CD4-positive, alpha-beta memory T cell (primary cell): Measurements from ENCODE around the gene LTO1. TPM values are rescaled to one million over a fixed set of nuclear protein-coding genes. Genes with fewer than 3 reads are reported as not detected.
A peak's percentile ranks its signal among the peaks of the same experiment; 100 is the strongest.

Experiments used
- CTCF ChIA-PET: fragments of 350-600 bp; sonication (Branson Sonifier 250); formaldehyde crosslinking; loops from one replicate; lab custom pipeline; 2021; ENCODE audit warnings: inconsistent platforms; ENCODE audit not compliant: partially characterized antibody; lab: Charles Lee
- POLR2A ChIA-PET: fragments of 350-600 bp; sonication (Branson Sonifier 250); formaldehyde crosslinking; loops from one replicate; lab custom pipeline; 2021; ENCODE audit not compliant: partially characterized antibody; lab: Charles Lee
- DNase-seq, 5 donors: peaks; one replicate each; pipeline versions ENCODE4 v3.0.0 to v3.0.0-alpha.2; 2020 to 2022; ENCODE audit warnings: mixed read lengths in 1 of 5
- H3K27ac ChIP-seq: one replicate; pipeline ENCODE4 v1.7.0; 2013; ENCODE audit warnings: low read depth, low read length
- H3K27me3 ChIP-seq: 2 replicates; pipeline ENCODE4 v1.7.0; 2013; ENCODE audit warnings: mild to moderate bottlenecking, low read length, moderate library complexity; ENCODE audit not compliant: insufficient read depth
- H3K36me3 ChIP-seq: 2 replicates; pipeline ENCODE4 v1.7.0; 2013; ENCODE audit warnings: mild to moderate bottlenecking, low read length, moderate library complexity; ENCODE audit not compliant: insufficient read depth
- H3K4me1 ChIP-seq: 2 replicates; pipeline ENCODE4 v1.7.0; 2013; ENCODE audit warnings: mild to moderate bottlenecking, low read length, moderate library complexity; ENCODE audit not compliant: insufficient read depth
- H3K4me3 ChIP-seq, 2 donors: one replicate each; pipeline ENCODE4 v1.7.0; 2013; ENCODE audit warnings: low read length in 2 of 2, mild to moderate bottlenecking in 1 of 2
- H3K9me3 ChIP-seq, 2 donors: one replicate each; pipeline ENCODE4 v1.7.0; 2013; ENCODE audit warnings: low read length in 2 of 2, control low read depth in 1 of 2; ENCODE audit not compliant: control insufficient read depth in 1 of 2
- H3K27ac Mint-ChIP-seq, 7 donors: one replicate each; pipeline ENCODE4 v1.8.0; 2020 to 2021; ENCODE audit warnings: mixed read lengths in 7 of 7, mild to moderate bottlenecking in 6 of 7, inconsistent platforms in 3 of 7, moderate library complexity in 3 of 7
- H3K27me3 Mint-ChIP-seq, 2 donors: one replicate each; pipeline ENCODE4 v1.8.0; 2020 to 2021; ENCODE audit warnings: mixed read lengths in 2 of 2
- H3K36me3 Mint-ChIP-seq, 2 donors: one replicate each; pipeline ENCODE4 v1.8.0; 2020 to 2021; ENCODE audit warnings: mixed read lengths in 2 of 2, inconsistent platforms in 1 of 2, mild to moderate bottlenecking in 1 of 2
- H3K4me1 Mint-ChIP-seq, 4 donors: one replicate each; pipeline ENCODE4 v1.8.0; 2020 to 2021; ENCODE audit warnings: mixed read lengths in 4 of 4, mild to moderate bottlenecking in 1 of 4
- H3K4me3 Mint-ChIP-seq, 8 donors: one replicate each; pipeline ENCODE4 v1.8.0; 2020 to 2021; ENCODE audit warnings: mixed read lengths in 8 of 8, mild to moderate bottlenecking in 7 of 8, moderate library complexity in 6 of 8, inconsistent platforms in 3 of 8
- H3K9me3 Mint-ChIP-seq, 8 donors: one replicate each; pipeline ENCODE4 v1.8.0; 2020 to 2021; ENCODE audit warnings: mixed read lengths in 8 of 8, mild to moderate bottlenecking in 5 of 8, inconsistent platforms in 3 of 8, moderate library complexity in 1 of 8
- intact Hi-C: fragments of 100-400 bp; cut with micrococcal nuclease; formaldehyde crosslinking; loops from one replicate; pipeline ENCODE4 v1.15.1; 2023
- polyA plus RNA-seq, 2 donors: library from polyadenylated mRNA; unstranded; fragments of 300-500 nt; fragmentation: Illumina TruSeq; gene quantifications; one replicate each; pipeline ENCODE4 v1.2.3, GENCODE V29; 2021
- total RNA-seq, 2 experiments: library from RNA; stranded (reverse); gene quantifications; one replicate each; pipeline ENCODE4 v1.2.3, GENCODE V29; 2021

Gene LTO1
- total and polyA plus RNA-seq, 4 experiments from 2014 or later = 13.3 to 63.0 (median 39.5) TPM

DNA sequence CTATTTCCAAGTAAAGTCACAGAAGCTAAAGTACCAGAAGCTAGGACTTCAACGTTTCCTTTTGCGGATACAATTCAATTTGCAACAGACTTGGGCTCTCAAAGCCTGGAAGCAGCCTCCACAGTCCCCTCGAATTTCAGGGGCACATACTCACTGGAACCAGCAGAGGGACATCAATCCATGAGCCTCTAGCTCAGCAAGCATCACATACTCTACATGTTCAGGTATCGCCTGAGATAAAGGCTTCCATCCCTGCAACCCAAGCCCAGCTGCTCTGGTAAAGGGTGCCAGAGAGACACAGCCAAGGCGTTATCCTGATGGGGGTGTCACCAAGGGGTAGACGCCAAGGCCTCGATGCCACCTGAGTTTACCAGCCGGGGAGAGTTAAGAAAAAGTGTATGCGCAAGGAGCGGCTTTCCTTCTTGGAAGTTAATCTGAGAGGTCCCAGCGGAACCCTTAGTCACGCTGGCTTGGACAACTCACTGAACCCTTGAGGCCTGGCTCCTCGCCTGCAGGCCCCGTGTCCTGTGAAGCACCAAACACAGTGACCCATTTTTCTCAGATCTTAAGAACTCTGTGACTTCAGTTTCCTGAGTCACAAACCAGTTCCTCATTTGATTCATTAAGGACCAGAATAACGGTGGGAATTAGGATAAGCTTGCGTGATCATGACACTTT lies 13.0 kb downstream of the LTO1 start:
- H3K9me3 Mint-ChIP-seq = no peaks in the 10 kb centered on the region
- Histone ChIP-seq H3K4me1 (no peaks in the 10 kb centered on the region), H3K9me3 (no peaks in the 10 kb centered on the region), H3K27me3 (no peaks in the 10 kb centered on the region), H3K36me3 (peaks cover 14% of the 10 kb centered on the region), H3K27ac (no peak overlapping the region), H3K4me3 (no peak overlapping the region)
- no peak for DNase-seq
- ChIA-PET POLR2A (no interaction called here), CTCF (interaction anchor here (1.2 kb wide), 1 partner anchor 9 kb away, joined by 5 read pairs; no protein-coding TSS in a partner anchor)
- H3K27ac Mint-ChIP-seq = peak overlapping the region in 1 of 7 donors; percentile 21
- H3K36me3 Mint-ChIP-seq = peaks cover 15 to 33% of the 10 kb centered on the region in 2 donors
- no peaks in the 10 kb centered on the region for H3K27me3 Mint-ChIP-seq
- intact Hi-C loops = no loop called here
- H3K4me1 Mint-ChIP-seq = peaks cover 0 to 1% (median 0%) of the 10 kb centered on the region in 4 donors
- no peak overlapping the region for H3K4me3 Mint-ChIP-seq

DNA sequence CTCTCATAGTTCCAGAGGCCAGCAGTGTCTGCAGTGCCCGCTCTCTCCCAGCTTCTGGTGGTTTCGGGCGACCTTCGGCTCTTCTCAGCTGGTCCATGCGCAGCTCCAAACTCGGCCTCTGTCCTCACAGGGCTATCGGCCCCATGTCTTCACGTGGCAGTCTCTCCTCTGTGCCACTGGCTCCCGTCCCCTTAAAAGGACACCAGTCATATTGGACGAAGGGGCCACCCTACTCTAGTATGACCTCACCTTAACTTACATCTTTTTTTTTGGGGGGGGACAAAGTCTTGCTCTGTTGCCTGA lies 13.8 kb downstream of the LTO1 start:
- no peak overlapping the region for H3K4me3 Mint-ChIP-seq
- Histone ChIP-seq H3K9me3 (no peaks in the 10 kb centered on the region), H3K27me3 (no peaks in the 10 kb centered on the region), H3K4me1 (no peaks in the 10 kb centered on the region), H3K27ac (no peak overlapping the region), H3K36me3 (peaks cover 13% of the 10 kb centered on the region), H3K4me3 (no peak overlapping the region)
- H3K4me1 Mint-ChIP-seq = peaks cover 0 to 1% (median 0%) of the 10 kb centered on the region in 4 donors
- ChIA-PET POLR2A (no interaction called here), CTCF (interaction anchor here (1.2 to 2.2 kb wide), 2 partner anchors 9 kb away, joined by 5 to 7 read pairs; no protein-coding TSS in a partner anchor)
- H3K9me3 Mint-ChIP-seq = no peaks in the 10 kb centered on the region
- H3K27ac Mint-ChIP-seq = no peak overlapping the region
- peaks cover 14 to 30% of the 10 kb centered on the region in 2 donors for H3K36me3 Mint-ChIP-seq
- intact Hi-C loops = no loop called here
- H3K27me3 Mint-ChIP-seq = no peaks in the 10 kb centered on the region
- no peak for DNase-seq

DNA sequence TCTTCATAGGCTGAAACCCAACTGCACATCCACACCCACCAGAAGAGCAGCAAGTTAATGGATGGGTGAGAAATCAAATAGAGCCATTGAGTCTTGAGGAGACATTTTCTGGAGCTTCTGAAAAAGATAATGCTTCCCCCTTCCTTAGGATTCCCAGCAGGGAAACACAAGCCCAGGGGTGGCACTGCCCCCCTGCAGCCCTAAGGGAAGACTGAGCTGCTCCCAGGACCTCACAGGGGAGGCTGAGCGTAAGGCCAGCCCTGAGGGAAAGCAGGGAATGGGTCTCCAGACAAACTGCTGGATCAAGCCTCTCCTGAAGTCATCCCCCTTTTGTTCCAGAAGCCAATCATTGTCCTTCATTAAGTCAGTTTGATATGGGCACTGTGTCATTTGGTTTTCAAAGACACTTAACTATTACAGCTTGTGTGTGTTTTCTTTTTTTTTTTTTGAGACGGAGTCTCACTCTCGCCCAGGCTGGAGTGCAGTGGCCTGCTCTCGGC lies 15.1 kb downstream of the LTO1 start:
- Mint-ChIP-seq H3K36me3 (peaks cover 9 to 25% of the 10 kb centered on the region in 2 donors), H3K9me3 (no peaks in the 10 kb centered on the region), H3K27ac (no peak overlapping the region), H3K4me3 (no peak overlapping the region), H3K27me3 (no peaks in the 10 kb centered on the region), H3K4me1 (peaks cover 0 to 1% (median 0%) of the 10 kb centered on the region in 4 donors)
- H3K9me3 ChIP-seq = no peaks in the 10 kb centered on the region
- no peaks in the 10 kb centered on the region for H3K4me1 ChIP-seq
- POLR2A ChIA-PET = interaction anchor here (0.9 kb wide), 1 partner anchor 15 kb away, joined by 4 read pairs; the partner anchor contains the start of gene LTO1
- peaks cover 12% of the 10 kb centered on the region for H3K36me3 ChIP-seq
- H3K4me3 ChIP-seq = no peak overlapping the region
- DNase-seq = no peak
- intact Hi-C loops = no loop called here
- CTCF ChIA-PET = interaction anchor here (2.2 kb wide), 1 partner anchor 10 kb away, joined by 7 read pairs; no protein-coding TSS in a partner anchor
- no peak overlapping the region for H3K27ac ChIP-seq
- H3K27me3 ChIP-seq = no peaks in the 10 kb centered on the region

DNA sequence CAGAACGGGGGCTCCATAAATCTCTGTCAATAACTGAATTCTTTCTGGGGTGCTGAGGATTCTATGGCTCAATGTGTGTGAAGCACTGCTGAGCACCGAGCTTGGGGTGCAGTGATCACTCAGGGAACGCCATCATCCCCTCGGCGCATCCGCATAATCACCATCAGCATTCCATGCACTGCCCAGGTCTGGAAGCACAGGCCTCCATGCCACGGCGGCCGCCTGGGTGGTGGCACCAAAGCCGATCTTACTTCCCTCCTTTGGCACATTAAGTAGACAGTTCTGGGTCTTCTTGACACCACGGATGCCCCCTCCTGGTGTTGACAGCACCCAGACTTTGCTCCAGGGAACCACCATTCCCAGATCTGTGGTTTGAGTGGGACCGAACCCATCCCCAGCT lies 15.6 kb downstream of the LTO1 start:
- no peak overlapping the region for H3K4me3 Mint-ChIP-seq
- H3K9me3 ChIP-seq = no peaks in the 10 kb centered on the region
- peaks cover 5 to 21% of the 10 kb centered on the region in 2 donors for H3K36me3 Mint-ChIP-seq
- no peak overlapping the region for H3K27ac Mint-ChIP-seq
- H3K9me3 Mint-ChIP-seq = no peaks in the 10 kb centered on the region
- H3K4me3 ChIP-seq = no peak overlapping the region
- intact Hi-C loops = no loop called here
- H3K4me1 Mint-ChIP-seq = peaks cover 0 to 1% (median 0%) of the 10 kb centered on the region in 4 donors
- no peak for DNase-seq
- H3K27ac ChIP-seq = no peak overlapping the region
- no peaks in the 10 kb centered on the region for H3K4me1 ChIP-seq
- no peaks in the 10 kb centered on the region for H3K27me3 ChIP-seq
- H3K27me3 Mint-ChIP-seq = no peaks in the 10 kb centered on the region
- ChIA-PET CTCF (interaction anchor here (2.2 kb wide), 1 partner anchor 10 kb away, joined by 7 read pairs; no protein-coding TSS in a partner anchor), POLR2A (interaction anchor here (0.9 kb wide), 1 partner anchor 16 kb away, joined by 4 read pairs; the partner anchor contains the start of gene LTO1)
- peaks cover 7% of the 10 kb centered on the region for H3K36me3 ChIP-seq

DNA sequence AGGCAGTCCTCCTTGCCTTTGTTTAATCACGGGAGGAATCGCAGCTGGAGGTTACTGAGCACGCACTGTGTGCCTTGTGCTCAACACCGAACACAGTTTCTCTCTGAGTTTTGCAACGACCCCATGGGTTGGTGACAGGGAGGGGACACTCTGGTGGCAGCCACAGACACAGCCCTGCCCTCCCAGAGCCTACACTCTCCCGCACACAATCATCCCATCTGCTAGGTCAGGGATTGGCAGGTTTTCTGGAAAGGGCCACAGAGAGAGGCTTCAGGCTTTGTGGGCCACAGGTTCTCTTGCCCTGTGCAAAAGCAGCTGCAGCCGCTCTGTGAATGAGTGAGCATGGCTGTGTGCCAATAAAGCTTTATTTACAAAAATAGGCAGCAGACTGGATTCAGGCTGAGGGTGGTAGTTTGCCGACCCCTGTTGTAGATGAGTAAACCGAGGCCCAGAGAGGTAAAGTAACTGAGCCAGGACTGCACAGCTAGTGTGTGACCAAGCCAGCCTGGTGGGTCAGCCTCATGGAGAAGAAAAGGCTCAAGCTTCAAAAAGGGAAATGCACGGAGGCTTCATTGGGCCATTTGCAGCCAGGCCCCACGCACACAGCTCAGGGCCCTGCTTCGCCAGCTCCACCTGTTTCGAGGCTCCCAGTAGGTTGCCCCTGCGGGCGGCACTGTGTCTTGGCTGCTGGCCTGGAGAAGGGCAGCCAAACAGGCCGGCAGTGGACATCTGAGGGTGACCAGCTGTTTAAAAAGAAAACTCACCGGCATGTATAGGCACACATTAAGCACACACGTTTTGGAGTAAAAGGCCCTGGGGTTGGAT lies 16.3 kb downstream of the LTO1 start:
- H3K27me3 ChIP-seq = no peaks in the 10 kb centered on the region
- POLR2A ChIA-PET = interaction anchor here (0.9 kb wide), 1 partner anchor 17 kb away, joined by 4 read pairs; the partner anchor contains the start of gene LTO1
- Mint-ChIP-seq H3K9me3 (no peaks in the 10 kb centered on the region), H3K4me3 (no peak overlapping the region), H3K27me3 (no peaks in the 10 kb centered on the region), H3K36me3 (peaks cover 1 to 13% of the 10 kb centered on the region in 2 donors), H3K27ac (no peak overlapping the region), H3K4me1 (peaks cover 0 to 1% (median 0%) of the 10 kb centered on the region in 4 donors)
- H3K36me3 ChIP-seq = peaks cover 4% of the 10 kb centered on the region
- CTCF ChIA-PET = interaction anchor here (0.6 to 2.2 kb wide), 2 partner anchors 11 to 884 kb away, joined by 4 to 7 read pairs; no protein-coding TSS in a partner anchor
- no peak overlapping the region for H3K27ac ChIP-seq
- H3K9me3 ChIP-seq = no peaks in the 10 kb centered on the region
- no peak overlapping the region for H3K4me3 ChIP-seq
- H3K4me1 ChIP-seq = no peaks in the 10 kb centered on the region
- no peak for DNase-seq
- intact Hi-C loops = no loop called here

DNA sequence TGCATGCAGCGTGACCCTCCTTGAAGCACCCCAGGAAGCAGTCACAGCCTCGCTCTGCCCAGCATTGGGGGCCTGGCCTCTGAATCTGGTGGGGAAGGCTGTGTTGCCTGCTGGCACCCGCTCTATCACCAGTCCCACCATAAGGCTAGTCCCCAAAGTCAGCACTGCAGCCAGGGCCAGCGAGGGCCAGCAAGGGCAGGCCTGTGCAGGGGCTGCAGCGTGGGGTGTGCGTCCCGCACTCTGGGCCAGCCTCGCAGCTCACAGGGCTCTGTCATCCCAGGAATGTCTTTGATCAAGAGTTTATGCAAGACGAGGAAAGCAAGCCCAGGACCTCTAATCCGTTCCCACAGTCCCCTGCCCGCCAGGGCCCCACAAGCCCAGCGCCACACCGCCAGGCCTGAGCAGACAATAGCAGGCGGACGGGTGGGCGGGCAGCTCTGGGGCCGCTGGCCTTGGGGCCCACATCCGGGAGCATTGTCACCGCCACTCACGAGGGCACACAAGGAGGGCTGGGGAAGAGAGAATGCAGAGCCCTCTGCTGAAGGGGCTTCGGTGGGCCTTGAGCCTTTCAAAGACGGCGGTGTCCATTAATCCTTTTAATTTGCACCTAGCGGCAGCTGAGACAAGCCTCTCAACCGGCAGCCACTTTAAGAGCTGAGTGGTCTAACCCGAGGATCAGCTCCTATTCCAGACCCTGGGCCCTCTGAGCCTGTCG lies 17.1 kb downstream of the LTO1 start:
- Mint-ChIP-seq H3K27ac (no peak overlapping the region), H3K4me3 (no peak overlapping the region), H3K4me1 (peaks cover 0 to 1% (median 0%) of the 10 kb centered on the region in 4 donors), H3K27me3 (no peaks in the 10 kb centered on the region), H3K36me3 (peaks cover 0 to 5% of the 10 kb centered on the region in 2 donors), H3K9me3 (no peaks in the 10 kb centered on the region)
- Histone ChIP-seq H3K27ac (no peak overlapping the region), H3K36me3 (peaks cover 4% of the 10 kb centered on the region), H3K27me3 (no peaks in the 10 kb centered on the region), H3K9me3 (no peaks in the 10 kb centered on the region), H3K4me3 (no peak overlapping the region), H3K4me1 (no peaks in the 10 kb centered on the region)
- CTCF ChIA-PET = interaction anchor here (0.6 kb wide), 1 partner anchor 884 kb away, joined by 4 read pairs; no protein-coding TSS in a partner anchor
- POLR2A ChIA-PET = no interaction called here
- intact Hi-C loops = no loop called here
- DNase-seq = no peak
